Vagina (tissue), 2 donors: ENCODE measurements around the gene SGK1.

ENCODE experiments used
- POLR2A ChIP-seq, 2 donors: fragments of 450-650 bp; IDR thresholded peaks; one replicate each; pipeline ENCODE4 v1.6.1; 2017; ENCODE audit warnings: antibody characterized with exemption in 2 of 2, mild to moderate bottlenecking in 2 of 2, moderate library complexity in 2 of 2
- POLR2AphosphoS5 ChIP-seq, 2 donors: sonication (generic); formaldehyde crosslinking; IDR thresholded peaks; one replicate each; pipeline ENCODE4 v1.9.0; 2017; ENCODE audit warnings: antibody characterized with exemption in 2 of 2, mild to moderate bottlenecking in 2 of 2, low read depth in 1 of 2; ENCODE audit not compliant: insufficient read depth in 1 of 2
- TF ChIP-seq, protein P1 (sequence below), 3 experiments: fragments of 450-650 bp in 2 of 3; fragments of 200-600 bp in 1 of 3; sonication (generic) in 1 of 3; IDR thresholded peaks; one replicate each; pipeline ENCODE4 v1.5.1; 2017 to 2019; ENCODE audit warnings: antibody characterized with exemption in 3 of 3, mild to moderate bottlenecking in 2 of 3, moderate library complexity in 2 of 3

GRCh38 chr6:134340179-134340975, 22.5 kb upstream of the SGK1 start:
- TF ChIP-seq POLR2A (IDR thresholded peaks at IDR 0.05) (no peak), POLR2AphosphoS5 (IDR thresholded peaks at IDR 0.05; ENCODE audit: insufficient read depth in 1 of 2, low read depth in 1 of 2) (no peak)
- TF ChIP-seq, protein P1, sequence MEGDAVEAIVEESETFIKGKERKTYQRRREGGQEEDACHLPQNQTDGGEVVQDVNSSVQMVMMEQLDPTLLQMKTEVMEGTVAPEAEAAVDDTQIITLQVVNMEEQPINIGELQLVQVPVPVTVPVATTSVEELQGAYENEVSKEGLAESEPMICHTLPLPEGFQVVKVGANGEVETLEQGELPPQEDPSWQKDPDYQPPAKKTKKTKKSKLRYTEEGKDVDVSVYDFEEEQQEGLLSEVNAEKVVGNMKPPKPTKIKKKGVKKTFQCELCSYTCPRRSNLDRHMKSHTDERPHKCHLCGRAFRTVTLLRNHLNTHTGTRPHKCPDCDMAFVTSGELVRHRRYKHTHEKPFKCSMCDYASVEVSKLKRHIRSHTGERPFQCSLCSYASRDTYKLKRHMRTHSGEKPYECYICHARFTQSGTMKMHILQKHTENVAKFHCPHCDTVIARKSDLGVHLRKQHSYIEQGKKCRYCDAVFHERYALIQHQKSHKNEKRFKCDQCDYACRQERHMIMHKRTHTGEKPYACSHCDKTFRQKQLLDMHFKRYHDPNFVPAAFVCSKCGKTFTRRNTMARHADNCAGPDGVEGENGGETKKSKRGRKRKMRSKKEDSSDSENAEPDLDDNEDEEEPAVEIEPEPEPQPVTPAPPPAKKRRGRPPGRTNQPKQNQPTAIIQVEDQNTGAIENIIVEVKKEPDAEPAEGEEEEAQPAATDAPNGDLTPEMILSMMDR (IDR thresholded peaks at IDR 0.05): no peak
